HepG2 (cell line): ENCODE results near the gene ZDHHC13. TPM values are rescaled to one million over a fixed set of nuclear protein-coding genes. Genes with fewer than 3 reads are reported as not detected.

Source experiments
- CEBPZ ChIP-seq: IDR thresholded peaks from 2 replicates; pipeline ENCODE4 v1.6.1; 2012; ENCODE audit warnings: low read length, improper control_type of control experiment
- ELK4 ChIP-seq: sonication (generic); formaldehyde crosslinking; IDR thresholded peaks from 2 replicates; pipeline ENCODE4 v1.9.0; 2021; ENCODE audit warnings: missing genetic modification reagents, borderline replicate concordance
- HIC2 ChIP-seq: sonication (generic); formaldehyde crosslinking; IDR thresholded peaks from 2 replicates; pipeline ENCODE4 v1.9.0; 2022; ENCODE audit warnings: low read depth, missing genetic modification reagents
- HOXA7 ChIP-seq: sonication (generic); formaldehyde crosslinking; IDR thresholded peaks from 2 replicates; pipeline ENCODE4 v1.8.1; 2022; ENCODE audit warnings: mild to moderate bottlenecking, missing genetic modification reagents, moderate library complexity
- IRF2 ChIP-seq: IDR thresholded peaks from 2 replicates; pipeline ENCODE4 v1.6.1; 2018; ENCODE audit warnings: missing genetic modification reagents, missing compliant biosample characterization
- KDM3A ChIP-seq: IDR thresholded peaks from 2 replicates; pipeline ENCODE4 v1.6.1; 2018; ENCODE audit warnings: low read depth, missing compliant biosample characterization
- PCBP2 ChIP-seq: fragments of 200-400 bp; formaldehyde crosslinking; optimal IDR thresholded peaks from 2 replicates; pipeline ENCODE3; 2018; ENCODE audit warnings: low read length, low read depth; ENCODE audit not compliant: poor library complexity, severe bottlenecking
- POLR2AphosphoS5 ChIP-seq: IDR thresholded peaks from 2 replicates; pipeline ENCODE4 v1.6.1; 2012; ENCODE audit warnings: low read depth, low read length
- RAD21 ChIP-seq: fragments of 450-650 bp; formaldehyde crosslinking; IDR thresholded peaks from 2 replicates; pipeline ENCODE4 v1.5.0; 2020; ENCODE audit warnings: mild to moderate bottlenecking
- RBFOX2 ChIP-seq: fragments of 200-400 bp; formaldehyde crosslinking; IDR thresholded peaks from 2 replicates; pipeline ENCODE4 v1.6.1; 2017; ENCODE audit warnings: low read depth, mild to moderate bottlenecking, low read length
- SATB2 ChIP-seq: sonication (generic); formaldehyde crosslinking; IDR thresholded peaks from 2 replicates; pipeline ENCODE4 v1.5.0; 2020; ENCODE audit warnings: missing genetic modification reagents
- SRSF4 ChIP-seq: fragments of 200-400 bp; formaldehyde crosslinking; IDR thresholded peaks from one replicate; pipeline ENCODE4 v1.6.1; 2018; ENCODE audit warnings: mild to moderate bottlenecking, low read depth, low read length, moderate library complexity; ENCODE audit not compliant: poor library complexity, severe bottlenecking
- SRY ChIP-seq: sonication (generic); formaldehyde crosslinking; IDR thresholded peaks from 2 replicates; pipeline ENCODE4 v1.8.0; 2022; ENCODE audit warnings: mild to moderate bottlenecking, missing genetic modification reagents
- STAG1 ChIP-seq: sonication (generic); formaldehyde crosslinking; IDR thresholded peaks from 2 replicates; pipeline ENCODE4 v1.4.0; 2020; ENCODE audit warnings: missing genetic modification reagents
- TAF1 ChIP-seq: sonication (generic); formaldehyde crosslinking; IDR thresholded peaks from 2 replicates; pipeline ENCODE4 v1.4.0; 2020; ENCODE audit warnings: missing genetic modification reagents
- TCF7 ChIP-seq: sonication (generic); IDR thresholded peaks from 2 replicates; pipeline ENCODE4 v1.6.1; 2016; ENCODE audit warnings: antibody characterized with exemption, low read depth
- TOPORS ChIP-seq: sonication (generic); formaldehyde crosslinking; IDR thresholded peaks from 2 replicates; pipeline ENCODE4 v1.8.0; 2023; ENCODE audit warnings: mild to moderate bottlenecking, missing genetic modification reagents
- ZNF280B ChIP-seq: sonication (generic); formaldehyde crosslinking; IDR thresholded peaks from 2 replicates; pipeline ENCODE4 v1.5.0; 2020; ENCODE audit warnings: missing genetic modification reagents, mild to moderate bottlenecking, borderline replicate concordance
- ZNF343 ChIP-seq: sonication (generic); formaldehyde crosslinking; IDR thresholded peaks from 2 replicates; pipeline ENCODE4 v1.4.0; 2020; ENCODE audit warnings: mild to moderate bottlenecking, missing genetic modification reagents
- ZNF367 ChIP-seq: sonication (generic); formaldehyde crosslinking; IDR thresholded peaks from 2 replicates; pipeline ENCODE4 v1.4.0; 2020; ENCODE audit warnings: missing genetic modification reagents, borderline replicate concordance
- ZNF441 ChIP-seq: sonication (generic); formaldehyde crosslinking; IDR thresholded peaks from 2 replicates; pipeline ENCODE4 v1.7.0; 2021; ENCODE audit warnings: missing genetic modification reagents, borderline replicate concordance
- ZNF777 ChIP-seq: sonication (generic); formaldehyde crosslinking; IDR thresholded peaks from 2 replicates; pipeline ENCODE4 v1.4.0; 2020; ENCODE audit warnings: missing genetic modification reagents
- ZNF879 ChIP-seq: sonication (generic); formaldehyde crosslinking; IDR thresholded peaks from 2 replicates; pipeline ENCODE4 v1.8.1; 2023; ENCODE audit warnings: missing genetic modification reagents
- polyA plus RNA-seq, 8 experiments: library from polyadenylated mRNA; depleted of rRNA in 3 of 8; stranded (reverse) in 7 of 8; unstranded in 1 of 8; fragments of >200 nt; fragmentation: Illumina TruSeq in 4 of 8; extraction: Trizol in 4 of 8; gene quantifications; 2 replicates each; pipeline versions ENCODE4 v1.2.1 to v1.2.3, GENCODE V29; 2011 to 2016; ENCODE audit warnings: low read depth in 4 of 8, missing spikeins in 1 of 8, mixed read lengths in 1 of 8; ENCODE audit not compliant: insufficient read depth in 1 of 8
- total RNA-seq, 5 experiments: library from RNA; depleted of rRNA; stranded (reverse); fragments of >200 nt; fragmentation: Illumina TruSeq; extraction: Trizol; gene quantifications; 2 replicates each; pipeline ENCODE4 v1.2.3, GENCODE V29; 2016; ENCODE audit warnings: low read depth in 1 of 5

ZDHHC13 gene
- total and polyA plus RNA-seq, 2 of the 13 experiments (the other 11 are each of a cell fraction or from before 2014, with no cell fraction given) = 10.9 to 11.8 TPM

GRCh38 chr11:19071255-19071654 lies 45.7 kb upstream of the ZDHHC13 start (continued):
- TF ChIP-seq ZNF367 (CRISPR knock-in tag) (no peak), CEBPZ (no peak), SATB2 (no peak), KDM3A (CRISPR knock-in tag) (peak; percentile 40; the same call in 1 of the 2 replicates), HIC2 (CRISPR knock-in tag) (no peak), ELK4 (CRISPR knock-in tag) (no peak), RAD21 (peak; percentile 80), SRY (CRISPR knock-in tag) (no peak), ZNF777 (CRISPR knock-in tag) (0 out of 2 replicates have a peak, but pooled peaks have one; percentile 26), TCF7 (no peak), TOPORS (CRISPR knock-in tag) (no peak), SRSF4 (no peak), TAF1 (CRISPR knock-in tag) (no peak), ZNF441 (CRISPR knock-in tag) (no peak), ZNF343 (CRISPR knock-in tag) (no peak), RBFOX2 (no peak), ZNF879 (no peak), IRF2 (CRISPR knock-in tag) (no peak), POLR2AphosphoS5 (no peak), STAG1 (CRISPR knock-in tag) (peak; percentile 92), PCBP2 (peak; percentile 77), HOXA7 (CRISPR knock-in tag) (no peak), ZNF280B (no peak)
